HepG2 (cell line): ENCODE data around the gene NCOA3. TPM values are rescaled to one million over a fixed set of nuclear protein-coding genes. Genes with fewer than 3 reads are reported as not detected.
A peak's percentile ranks its signal among the peaks of the same experiment; 100 is the strongest.

Experiments
- ASH2L ChIP-seq: fragments of 300-600, 200-600 bp; sonication (generic); IDR thresholded peaks from 2 replicates; pipeline ENCODE4 v1.7.0; 2017; ENCODE audit warnings: low read depth, mild to moderate bottlenecking, moderate library complexity, mixed read lengths, low read length; ENCODE audit not compliant: insufficient read length
- BCL6 ChIP-seq: IDR thresholded peaks from 2 replicates; pipeline ENCODE4 v1.6.1; 2016; ENCODE audit warnings: missing genetic modification reagents, missing compliant biosample characterization
- FOXA1 ChIP-seq, 2 experiments: fragments of 450-650 bp in 1 of 2; sonication (generic) in 1 of 2; formaldehyde crosslinking in 1 of 2; IDR thresholded peaks; 2 replicates each; pipeline versions ENCODE4 v1.4.0 to v1.6.1; 2016 to 2020; ENCODE audit warnings: missing genetic modification reagents in 1 of 2
- HHEX ChIP-seq: IDR thresholded peaks from 2 replicates; pipeline ENCODE4 v1.6.1; 2016; ENCODE audit warnings: control low read depth
- HOXA9 ChIP-seq: sonication (generic); formaldehyde crosslinking; IDR thresholded peaks from 2 replicates; pipeline ENCODE4 v1.8.1; 2022; ENCODE audit warnings: missing genetic modification reagents, mild to moderate bottlenecking, moderate library complexity, borderline replicate concordance
- ISX ChIP-seq: sonication (generic); formaldehyde crosslinking; conservative IDR thresholded peaks from 2 replicates; pipeline ENCODE4 v1.5.0; 2020; ENCODE audit warnings: missing genetic modification reagents
- MIER3 ChIP-seq: IDR thresholded peaks from 2 replicates; pipeline ENCODE4 v1.6.1; 2016; ENCODE audit warnings: missing compliant biosample characterization, borderline replicate concordance
- NFRKB ChIP-seq: fragments of 450-650 bp; IDR thresholded peaks from 2 replicates; pipeline ENCODE4 v1.6.1; 2017
- NR0B2 ChIP-seq: sonication (generic); formaldehyde crosslinking; IDR thresholded peaks from 2 replicates; pipeline ENCODE4 v1.4.0; 2020; ENCODE audit warnings: mild to moderate bottlenecking, missing genetic modification reagents
- NR1H2 ChIP-seq: sonication (generic); formaldehyde crosslinking; IDR thresholded peaks from 2 replicates; pipeline ENCODE4 v1.8.1; 2022; ENCODE audit warnings: low read depth, missing genetic modification reagents, borderline replicate concordance
- PPARG ChIP-seq: conservative IDR thresholded peaks from 2 replicates; pipeline ENCODE4 v1.6.1; 2016; ENCODE audit warnings: missing biosample characterization, missing genetic modification reagents
- SIX1 ChIP-seq: sonication (generic); formaldehyde crosslinking; IDR thresholded peaks from 2 replicates; pipeline ENCODE4 v1.4.0; 2020; ENCODE audit warnings: missing genetic modification reagents, borderline replicate concordance
- TGIF2 ChIP-seq: IDR thresholded peaks from 2 replicates; pipeline ENCODE4 v1.6.1; 2016; ENCODE audit warnings: control low read depth, missing compliant biosample characterization
- TSC22D2 ChIP-seq: sonication (generic); formaldehyde crosslinking; IDR thresholded peaks from 2 replicates; pipeline ENCODE4 v1.5.1; 2020; ENCODE audit warnings: missing genetic modification reagents, mild to moderate bottlenecking, borderline replicate concordance
- USF2 ChIP-seq, 2 experiments: sonication (generic) in 1 of 2; formaldehyde crosslinking in 1 of 2; IDR thresholded peaks; 2 replicates each; pipeline versions ENCODE4 v1.5.1 to v1.6.1; 2011 to 2020; ENCODE audit warnings: borderline replicate concordance in 1 of 2, low read depth in 1 of 2, low read length in 1 of 2, mild to moderate bottlenecking in 1 of 2, missing genetic modification reagents in 1 of 2, moderate library complexity in 1 of 2
- ZBTB1 ChIP-seq: sonication (generic); formaldehyde crosslinking; IDR thresholded peaks from 2 replicates; pipeline ENCODE4 v1.4.0; 2020; ENCODE audit warnings: missing genetic modification reagents, borderline replicate concordance
- ZMYM3 ChIP-seq: sonication (generic); formaldehyde crosslinking; IDR thresholded peaks from 2 replicates; pipeline ENCODE4 v1.5.1; 2020; ENCODE audit warnings: mild to moderate bottlenecking, missing genetic modification reagents
- polyA plus RNA-seq, 8 experiments: library from polyadenylated mRNA; depleted of rRNA in 3 of 8; stranded (reverse) in 7 of 8; unstranded in 1 of 8; fragments of >200 nt; fragmentation: Illumina TruSeq in 4 of 8; extraction: Trizol in 4 of 8; gene quantifications; 2 replicates each; pipeline versions ENCODE4 v1.2.1 to v1.2.3, GENCODE V29; 2011 to 2016; ENCODE audit warnings: low read depth in 4 of 8, missing spikeins in 1 of 8, mixed read lengths in 1 of 8; ENCODE audit not compliant: insufficient read depth in 1 of 8
- total RNA-seq, 5 experiments: library from RNA; depleted of rRNA; stranded (reverse); fragments of >200 nt; fragmentation: Illumina TruSeq; extraction: Trizol; gene quantifications; 2 replicates each; pipeline ENCODE4 v1.2.3, GENCODE V29; 2016; ENCODE audit warnings: low read depth in 1 of 5
- TF ChIP-seq, protein P1 (sequence below): sonication (generic); formaldehyde crosslinking; IDR thresholded peaks from 2 replicates; pipeline ENCODE4 v1.4.0; 2020; ENCODE audit warnings: missing genetic modification reagents

Gene NCOA3
- total and polyA plus RNA-seq, 2 of the 13 experiments (the other 11 are each of a cell fraction or from before 2014, with no cell fraction given) = 35.0 to 56.8 TPM

DNA sequence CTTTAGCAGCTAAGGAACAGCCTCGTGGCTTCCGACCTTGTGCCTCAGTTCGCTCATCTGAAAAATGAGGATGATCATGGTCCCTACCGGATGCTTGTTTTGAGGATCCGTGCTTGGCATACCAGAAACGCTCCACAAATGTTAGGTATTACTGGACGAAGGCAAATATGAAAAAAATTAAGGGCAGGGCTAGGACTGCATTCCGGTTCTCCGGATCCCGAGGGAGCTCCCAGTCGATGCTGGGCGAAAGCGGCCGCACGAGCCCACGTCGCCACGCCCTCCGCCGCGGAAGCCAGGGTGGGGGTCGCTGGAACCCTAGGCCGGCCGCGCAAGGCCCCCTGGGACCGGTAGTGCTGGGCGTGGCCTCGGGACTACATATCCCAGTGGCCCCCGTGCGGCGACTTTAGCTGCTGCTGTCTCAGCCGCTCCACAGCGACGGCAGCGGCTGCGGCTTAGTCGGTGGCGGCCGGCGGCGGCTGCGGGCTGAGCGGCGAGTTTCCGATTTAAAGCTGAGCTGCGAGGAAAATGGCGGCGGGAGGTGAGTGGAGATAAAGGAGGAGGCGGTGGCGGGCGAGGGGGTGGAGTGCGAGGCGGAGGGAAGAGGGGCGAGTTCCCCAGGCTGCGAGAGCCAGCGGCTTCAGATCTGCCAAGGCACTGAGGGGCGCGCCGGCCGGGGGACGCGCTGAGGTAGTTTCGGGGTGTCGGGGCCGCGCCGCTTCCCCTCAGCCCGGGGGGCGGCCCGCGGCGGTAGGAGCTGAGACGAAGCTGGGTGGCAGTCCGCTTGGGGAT is at the start of gene NCOA3 (continued):
- TF ChIP-seq USF2 (IDR thresholded peaks at IDR 0.05; ENCODE audit: low read depth, low read length) (no peak), USF2 (CRISPR knock-in tag; IDR thresholded peaks at IDR 0.05; ENCODE audit: borderline replicate concordance) (no peak), NFRKB (peak; percentile 52; the same call in 1 of the 2 replicates), SIX1 (CRISPR knock-in tag) (0 out of 2 replicates have a peak, but pooled peaks have one; percentile 34), ISX (CRISPR knock-in tag) (peak; percentile 44; the same call in 1 of the 2 replicates), ZMYM3 (CRISPR knock-in tag) (peak; percentile 98), TSC22D2 (CRISPR knock-in tag) (peak; percentile 86), HOXA9 (CRISPR knock-in tag) (peak; percentile 91), MIER3 (CRISPR knock-in tag) (peak; percentile 99), NR1H2 (CRISPR knock-in tag) (no peak; the same call in 1 of the 2 replicates), ZBTB1 (CRISPR knock-in tag) (no peak), TGIF2 (CRISPR knock-in tag) (peak; percentile 97), FOXA1 (IDR thresholded peaks at IDR 0.05) (no peak), FOXA1 (CRISPR knock-in tag; IDR thresholded peaks at IDR 0.05) (peak; percentile 64), ASH2L (peak; percentile 98), BCL6 (CRISPR knock-in tag) (peak; percentile 81), HHEX (CRISPR knock-in tag) (no peak), PPARG (CRISPR knock-in tag) (peak; percentile 83), NR0B2 (CRISPR knock-in tag) (peak; percentile 98)
- TF ChIP-seq, protein P1, sequence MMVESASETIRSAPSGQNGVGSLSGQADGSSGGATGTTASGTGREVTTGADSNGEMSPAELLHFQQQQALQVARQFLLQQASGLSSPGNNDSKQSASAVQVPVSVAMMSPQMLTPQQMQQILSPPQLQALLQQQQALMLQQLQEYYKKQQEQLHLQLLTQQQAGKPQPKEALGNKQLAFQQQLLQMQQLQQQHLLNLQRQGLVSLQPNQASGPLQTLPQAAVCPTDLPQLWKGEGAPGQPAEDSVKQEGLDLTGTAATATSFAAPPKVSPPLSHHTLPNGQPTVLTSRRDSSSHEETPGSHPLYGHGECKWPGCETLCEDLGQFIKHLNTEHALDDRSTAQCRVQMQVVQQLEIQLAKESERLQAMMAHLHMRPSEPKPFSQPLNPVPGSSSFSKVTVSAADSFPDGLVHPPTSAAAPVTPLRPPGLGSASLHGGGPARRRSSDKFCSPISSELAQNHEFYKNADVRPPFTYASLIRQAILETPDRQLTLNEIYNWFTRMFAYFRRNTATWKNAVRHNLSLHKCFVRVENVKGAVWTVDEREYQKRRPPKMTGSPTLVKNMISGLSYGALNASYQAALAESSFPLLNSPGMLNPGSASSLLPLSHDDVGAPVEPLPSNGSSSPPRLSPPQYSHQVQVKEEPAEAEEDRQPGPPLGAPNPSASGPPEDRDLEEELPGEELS (CRISPR knock-in tag) = peak; percentile 89
